Stimulated activated CD8-positive, alpha-beta memory T cell treated with anti-CD3 and anti-CD28 coated beads, Interleukin-12 subunit alpha, Interleukin-12 subunit beta, amount 100 ng/mL, for 4 hours (primary cell): Measurements from ENCODE around the gene SYNPR.

Experiments used
- DNase-seq: peaks from one replicate; pipeline ENCODE4 v3.0.0-alpha.2; 2020; ENCODE audit warnings: low read depth

SYNPR gene

GRCh38 chr3:63556401-63556800 lies 278.3 kb downstream of the SYNPR start:
- DNase-seq: no peak

GRCh38 chr3:63557912-63558311 lies 279.8 kb downstream of the SYNPR start:
- DNase-seq: no peak

- DNase-seq: no peak
Measured at GRCh38 chr3:63559884-63560283, 281.8 kb downstream of the SYNPR start.

GRCh38 chr3:63561879-63562278 lies 283.8 kb downstream of the SYNPR start:
- DNase-seq: no peak

- DNase-seq: no peak
Measured at GRCh38 chr3:63562323-63562722, 284.2 kb downstream of the SYNPR start.

GRCh38 chr3:63563572-63563971 lies 285.5 kb downstream of the SYNPR start:
- DNase-seq: no peak

GRCh38 chr3:63565220-63565619 lies 287.1 kb downstream of the SYNPR start:
- DNase-seq: no peak

- DNase-seq: no peak
Measured at GRCh38 chr3:63571682-63572081, 293.6 kb downstream of the SYNPR start.

GRCh38 chr3:63576846-63577245 lies 298.7 kb downstream of the SYNPR start:
- DNase-seq: no peak

GRCh38 chr3:63578858-63579257 lies 300.8 kb downstream of the SYNPR start:
- DNase-seq: no peak

GRCh38 chr3:63580151-63580550 lies 302.0 kb downstream of the SYNPR start:
- no peak for DNase-seq

GRCh38 chr3:63582943-63583500 lies 304.9 kb downstream of the SYNPR start:
- DNase-seq: no peak

- no peak for DNase-seq
Measured at GRCh38 chr3:63584681-63585080, 306.6 kb downstream of the SYNPR start.

- no peak for DNase-seq
Measured at GRCh38 chr3:63585927-63586326, 307.8 kb downstream of the SYNPR start.

- no peak for DNase-seq
Measured at GRCh38 chr3:63588895-63589294, 310.8 kb downstream of the SYNPR start.

- DNase-seq: no peak
Measured at GRCh38 chr3:63593779-63594178, 315.7 kb downstream of the SYNPR start.

- DNase-seq: no peak
Measured at GRCh38 chr3:63595221-63595620, 317.1 kb downstream of the SYNPR start.

- no peak for DNase-seq
Measured at GRCh38 chr3:63597019-63597418, 318.9 kb downstream of the SYNPR start.

GRCh38 chr3:63607716-63608115 lies 329.6 kb downstream of the SYNPR start:
- no peak for DNase-seq

GRCh38 chr3:63609408-63609807 lies 331.3 kb downstream of the SYNPR start:
- no peak for DNase-seq

- DNase-seq: no peak
Measured at GRCh38 chr3:63609834-63610233, 331.7 kb downstream of the SYNPR start.

- no peak for DNase-seq
Measured at GRCh38 chr3:63611382-63611781, 333.3 kb downstream of the SYNPR start.

GRCh38 chr3:63613561-63613960 lies 335.5 kb downstream of the SYNPR start:
- DNase-seq: no peak

GRCh38 chr3:63617391-63617790 lies 339.3 kb downstream of the SYNPR start:
- no peak for DNase-seq
